WTC11 (cell line): Measurements from ENCODE around the gene LRRC8A.

ENCODE experiments used
- CTCF ChIP-seq: fragments of 200-600 bp; IDR thresholded peaks from 2 replicates; pipeline ENCODE4 v1.8.0; 2022; ENCODE audit warnings: antibody characterized with exemption
- HMGXB4 ChIP-seq: sonication (generic); formaldehyde crosslinking; IDR thresholded peaks from 2 replicates; pipeline ENCODE4 v1.8.1; 2023; ENCODE audit warnings: mild to moderate bottlenecking, moderate library complexity, missing genetic modification reagents
- TCF7 ChIP-seq: sonication (generic); formaldehyde crosslinking; IDR thresholded peaks from 2 replicates; pipeline ENCODE4 v1.8.0; 2022; ENCODE audit warnings: mild to moderate bottlenecking, low read depth, missing genetic modification reagents, moderate library complexity
- ZBTB21 ChIP-seq: sonication (generic); formaldehyde crosslinking; IDR thresholded peaks from 2 replicates; pipeline ENCODE4 v1.8.1; 2023; ENCODE audit warnings: mild to moderate bottlenecking, missing genetic modification reagents, borderline replicate concordance

DNA sequence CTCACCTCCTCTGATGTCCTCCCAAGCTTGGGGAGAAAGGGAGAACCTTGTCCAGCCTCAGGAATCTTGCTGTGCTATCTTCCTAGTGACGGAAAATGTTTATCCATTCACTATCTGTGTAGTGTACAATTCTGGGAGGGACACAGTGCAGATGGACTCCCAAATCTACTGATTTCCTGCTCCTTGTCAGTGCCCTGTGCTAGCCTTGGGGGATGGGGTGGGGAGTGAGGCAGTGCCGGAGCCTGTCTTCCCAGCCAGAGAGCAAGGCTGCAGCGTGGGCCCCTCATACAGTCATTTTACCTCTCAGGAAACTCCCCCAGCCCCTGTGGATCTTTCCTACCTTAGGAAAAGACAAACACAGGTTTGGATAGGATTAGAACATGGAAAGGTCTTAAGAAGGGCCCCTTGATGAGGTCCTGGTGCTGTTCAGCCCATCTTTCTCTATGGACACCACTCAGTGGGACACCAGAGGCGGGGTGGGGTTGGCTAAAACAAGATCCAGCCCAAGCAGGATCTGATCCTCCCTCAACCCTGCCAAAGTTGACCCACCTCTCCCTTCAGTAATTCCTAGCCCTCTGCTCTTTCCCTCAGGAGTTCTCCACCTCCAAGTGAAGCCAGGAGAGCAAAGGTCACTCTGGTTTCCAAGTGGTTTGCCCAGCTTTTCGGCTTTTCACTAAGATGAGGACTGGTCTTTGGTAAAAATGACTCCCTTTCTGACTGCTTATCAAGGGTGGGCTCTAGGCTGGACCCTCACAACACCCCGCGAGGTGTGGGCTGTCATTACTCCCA lies 62.1 kb downstream of the LRRC8A start:
- TF ChIP-seq HMGXB4 (CRISPR knock-in tag) (no peak), CTCF (no peak), ZBTB21 (CRISPR knock-in tag) (no peak), TCF7 (CRISPR knock-in tag) (no peak)
